ENCODE measurements around the gene PRSS22.

Gene PRSS22

GRCh38 chr16:2815299-2815771, 42.6 kb downstream of the PRSS22 start:
- no peak overlapping the region for H3K9ac ChIP-seq (ENCODE audit: low read length)
- H3K9me3 ChIP-seq (ENCODE audit: insufficient read depth, low read length): no peaks in the 10 kb centered on the region
- no peaks in the 10 kb centered on the region for H4K20me1 ChIP-seq (ENCODE audit: low read depth, low read length)
- TF ChIP-seq EZH2phosphoT487 (conservative IDR thresholded peaks at IDR 0.05; ENCODE audit: low read length) (no peak), CTCF (IDR thresholded peaks at IDR 0.05; ENCODE audit: insufficient read depth, low read length, poor library complexity, severe bottlenecking) (no peak)
- no peak overlapping the region for H3K27ac ChIP-seq (ENCODE audit: low read depth, low read length)
- H3K27me3 ChIP-seq (ENCODE audit: low read length): no peaks in the 10 kb centered on the region
- no peak overlapping the region for H2AFZ ChIP-seq (ENCODE audit: low read depth, low read length, severe bottlenecking)
- H3F3A ChIP-seq (ENCODE audit: insufficient read depth): no peaks in the 10 kb centered on the region
- no peak overlapping the region for H3K4me2 ChIP-seq (ENCODE audit: low read depth, low read length, poor library complexity, severe bottlenecking)
- H3K4me3 ChIP-seq (ENCODE audit: insufficient read depth, low read length, poor library complexity, severe bottlenecking): no peak overlapping the region
- no peaks in the 10 kb centered on the region for H3K36me3 ChIP-seq (ENCODE audit: low read length)
- no peaks in the 10 kb centered on the region for H3K79me2 ChIP-seq (ENCODE audit: insufficient read depth, low read length)
- no peaks in the 10 kb centered on the region for H3K9me2 ChIP-seq (replicated peaks; ENCODE audit: insufficient read depth, low read length)

GRCh38 chr16:2814551-2815298, 43.2 kb downstream of the PRSS22 start:
- Histone ChIP-seq H3K27ac (ENCODE audit: low read depth, low read length) (no peak overlapping the region), H3F3A (ENCODE audit: insufficient read depth) (no peaks in the 10 kb centered on the region), H3K36me3 (ENCODE audit: low read length) (no peaks in the 10 kb centered on the region), H3K9me2 (replicated peaks; ENCODE audit: insufficient read depth, low read length) (no peaks in the 10 kb centered on the region), H4K20me1 (ENCODE audit: low read depth, low read length) (no peaks in the 10 kb centered on the region), H3K4me2 (ENCODE audit: low read depth, low read length, poor library complexity, severe bottlenecking) (no peak overlapping the region), H3K79me2 (ENCODE audit: insufficient read depth, low read length) (no peaks in the 10 kb centered on the region), H3K9me3 (ENCODE audit: insufficient read depth, low read length) (no peaks in the 10 kb centered on the region), H3K27me3 (ENCODE audit: low read length) (no peaks in the 10 kb centered on the region), H2AFZ (ENCODE audit: low read depth, low read length, severe bottlenecking) (no peak overlapping the region), H3K9ac (ENCODE audit: low read length) (no peak overlapping the region), H3K4me3 (ENCODE audit: insufficient read depth, low read length, poor library complexity, severe bottlenecking) (no peak overlapping the region)
- TF ChIP-seq EZH2phosphoT487 (conservative IDR thresholded peaks at IDR 0.05; ENCODE audit: low read length) (no peak), CTCF (IDR thresholded peaks at IDR 0.05; ENCODE audit: insufficient read depth, low read length, poor library complexity, severe bottlenecking) (no peak)

GRCh38 chr16:2813771-2814221, 44.2 kb downstream of the PRSS22 start:
- Histone ChIP-seq H3K9ac (ENCODE audit: low read length) (no peak overlapping the region), H3K27me3 (ENCODE audit: low read length) (no peaks in the 10 kb centered on the region), H4K20me1 (ENCODE audit: low read depth, low read length) (no peaks in the 10 kb centered on the region), H3K9me3 (ENCODE audit: insufficient read depth, low read length) (no peaks in the 10 kb centered on the region), H3F3A (ENCODE audit: insufficient read depth) (no peaks in the 10 kb centered on the region), H3K4me3 (ENCODE audit: insufficient read depth, low read length, poor library complexity, severe bottlenecking) (no peak overlapping the region), H3K79me2 (ENCODE audit: insufficient read depth, low read length) (no peaks in the 10 kb centered on the region), H3K4me2 (ENCODE audit: low read depth, low read length, poor library complexity, severe bottlenecking) (no peak overlapping the region), H3K36me3 (ENCODE audit: low read length) (no peaks in the 10 kb centered on the region), H3K27ac (ENCODE audit: low read depth, low read length) (no peak overlapping the region), H3K9me2 (replicated peaks; ENCODE audit: insufficient read depth, low read length) (no peaks in the 10 kb centered on the region), H2AFZ (ENCODE audit: low read depth, low read length, severe bottlenecking) (no peak overlapping the region)
- no peak for TF ChIP-seq CTCF (IDR thresholded peaks at IDR 0.05; ENCODE audit: insufficient read depth, low read length, poor library complexity, severe bottlenecking)
- no peak for TF ChIP-seq EZH2phosphoT487 (conservative IDR thresholded peaks at IDR 0.05; ENCODE audit: low read length)

All from SU-DHL-6 (cell line).